GM13977 (cell line): ENCODE results near the gene CDH8.

ENCODE experiments used
- DNase-seq: peaks from one replicate; pipeline ENCODE4 v3.0.0; 2012; ENCODE audit warnings: low spot score
- CTCF ChIP-seq: IDR thresholded peaks from 2 replicates; pipeline ENCODE4 v1.5.1; 2012; ENCODE audit warnings: mild to moderate bottlenecking, control low read depth; ENCODE audit not compliant: insufficient read depth; ENCODE audit errors: extremely low read depth, missing control alignments
- in situ Hi-C: fragments of 300-500 bp; cut with MboI; formaldehyde crosslinking; loops from one replicate; pipeline ENCODE4 v1.12.0; 2022; ENCODE audit warnings: low sequenced_read_pairs, low pct_unique_long_range_greater_than_20kb, mixed read lengths, inconsistent platforms; ENCODE audit not compliant: unreplicated experiment

Gene CDH8

GRCh38 chr16:61676740-61677139, 359.5 kb downstream of the CDH8 start:
- in situ Hi-C loops: no loop called here
- DNase-seq: no peak
- TF ChIP-seq CTCF: no peak

DNA sequence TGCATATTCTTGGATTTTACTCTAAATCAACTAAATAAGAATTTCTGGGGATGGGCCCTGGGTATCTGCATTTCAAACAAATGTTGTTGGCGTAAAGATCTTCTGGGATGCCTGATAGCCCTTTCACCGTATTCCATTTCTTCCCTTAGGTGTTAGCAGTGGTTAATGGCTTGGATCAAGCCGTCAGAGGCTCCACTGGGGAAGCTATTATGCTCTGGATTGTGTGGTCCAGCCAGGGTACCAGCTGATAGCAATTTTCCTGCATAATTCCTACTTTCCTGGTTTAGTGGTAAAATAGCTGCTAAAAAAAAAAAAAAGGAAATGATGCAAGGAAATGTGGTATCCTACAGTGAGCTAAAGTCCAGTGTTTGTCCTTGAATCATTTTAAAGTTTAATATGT, 365.1 kb downstream of the CDH8 start:
- no peak for DNase-seq
- no peak for TF ChIP-seq CTCF
- in situ Hi-C loops: no loop called here

DNA sequence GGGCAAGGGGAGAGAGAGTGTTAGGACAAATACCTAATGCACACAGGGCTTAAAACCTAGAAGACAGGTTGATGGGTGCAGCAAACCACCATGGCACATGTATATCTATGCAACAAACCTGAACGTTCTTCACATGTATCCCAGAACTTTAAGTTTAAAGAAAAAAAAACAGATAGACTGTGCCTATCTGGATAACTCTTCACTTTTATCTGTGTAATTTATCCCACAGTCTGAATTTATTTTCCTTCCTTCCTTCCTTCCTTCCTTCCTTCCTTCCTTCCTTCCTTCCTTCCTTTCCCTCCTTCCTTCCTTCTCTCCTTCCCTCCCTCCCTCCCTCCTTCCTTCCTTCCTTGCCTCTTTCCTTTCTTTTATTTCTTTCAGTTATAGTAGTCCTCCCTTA, 370.7 kb downstream of the CDH8 start:
- in situ Hi-C loops: no loop called here
- no peak for DNase-seq
- TF ChIP-seq CTCF: no peak

DNA sequence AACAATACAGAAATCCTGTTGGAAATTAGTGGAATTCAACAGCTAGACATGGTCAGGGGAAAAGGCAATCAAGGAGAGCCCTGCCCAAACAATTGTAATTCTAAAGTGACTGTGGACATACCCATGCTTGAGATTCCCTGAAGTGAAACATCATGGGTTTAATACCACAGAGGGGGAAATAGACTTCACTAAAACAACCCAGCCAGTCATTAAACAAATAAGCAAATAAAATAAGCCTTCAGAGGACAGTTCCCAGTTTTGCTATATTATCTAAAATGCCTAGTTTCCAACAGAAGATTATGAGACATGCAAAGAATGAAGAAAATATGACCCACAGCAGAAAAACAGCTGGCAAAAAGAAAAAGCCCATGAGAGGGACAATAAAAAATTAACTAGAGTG, 376.3 kb downstream of the CDH8 start:
- no peak for TF ChIP-seq CTCF
- in situ Hi-C loops: no loop called here

GRCh38 chr16:61654962-61655361, 381.3 kb downstream of the CDH8 start:
- no peak for DNase-seq
- TF ChIP-seq CTCF: no peak
- in situ Hi-C loops: no loop called here

More for the DNA sequence above, 376.3 kb downstream of the CDH8 start:
- DNase-seq: no peak

DNA sequence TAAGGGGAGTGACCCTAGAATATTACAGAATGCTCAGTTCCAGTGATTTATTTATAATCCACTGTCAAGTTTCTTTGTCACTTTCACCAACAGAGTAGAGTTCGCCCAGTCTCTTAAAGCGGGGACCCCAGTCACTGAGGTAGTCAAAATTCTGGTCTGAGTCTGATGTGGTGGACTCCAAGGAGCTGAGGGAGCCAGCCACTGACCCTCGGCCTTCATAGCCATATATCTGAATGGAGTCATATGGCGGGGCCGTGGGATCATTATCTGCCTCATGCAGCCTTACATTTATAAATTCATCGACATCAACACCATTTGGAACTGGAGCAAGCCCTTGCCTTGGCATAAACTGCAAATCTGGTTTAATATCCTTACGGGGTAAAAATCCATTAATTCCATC, 382.7 kb downstream of the CDH8 start:
- in situ Hi-C loops: no loop called here
- no peak for TF ChIP-seq CTCF
- DNase-seq: no peak

GRCh38 chr16:61645561-61645960, 390.7 kb downstream of the CDH8 start:
- DNase-seq: no peak
- no peak for TF ChIP-seq CTCF
- in situ Hi-C loops: no loop called here
